BJ (cell line): ENCODE data around the gene OOEP. TPM values are rescaled to one million over a fixed set of nuclear protein-coding genes. Genes with fewer than 3 reads are reported as not detected.

ENCODE experiments used
- CTCF ChIA-PET: fragments of 350-600 bp; formaldehyde crosslinking; extraction: SDS; loops from one replicate; lab custom pipeline; 2021; ENCODE audit warnings: antibody characterized with exemption, inconsistent platforms; lab: Yijun Ruan, JAX
- POLR2A ChIA-PET: fragments of 300-600 bp; sonication (Branson Sonifier 250); formaldehyde crosslinking; extraction: SDS; loops from one replicate; lab custom pipeline; 2021; ENCODE audit warnings: antibody characterized with exemption; lab: Charles Lee
- DNase-seq: peaks from one replicate; pipeline ENCODE4 v3.0.0-alpha.2; 2011; ENCODE audit warnings: low read depth
- H3K27me3 ChIP-seq: 2 replicates; pipeline ENCODE4 v1.6.0; 2011; ENCODE audit warnings: low read length; ENCODE audit not compliant: control insufficient read depth, insufficient read depth
- H3K36me3 ChIP-seq: 2 replicates; pipeline ENCODE4 v1.5.1; 2011; ENCODE audit warnings: low read length; ENCODE audit not compliant: control insufficient read depth, insufficient read depth
- H3K4me3 ChIP-seq: 2 replicates; pipeline ENCODE4 v1.5.1; 2011; ENCODE audit warnings: low read depth, mild to moderate bottlenecking, control low read depth, low read length
- CTCF ChIP-seq: IDR thresholded peaks from 2 replicates; pipeline ENCODE4 v1.5.1; 2011; ENCODE audit warnings: low read depth, mild to moderate bottlenecking, control low read depth, inconsistent platforms, low read length, moderate library complexity; ENCODE audit not compliant: insufficient read depth
- polyA plus RNA-seq: library from polyadenylated mRNA; depleted of rRNA; stranded (reverse); fragments of >200 nt; gene quantifications from 2 replicates; pipeline ENCODE4 v1.2.3, GENCODE V29; 2011

OOEP gene
- polyA plus RNA-seq, 1 experiment: not detected

- TF ChIP-seq CTCF: no peak
- no peak overlapping the region for H3K4me3 ChIP-seq
- CTCF ChIA-PET: interaction anchor here (3.0 kb wide), 1 partner anchor 11 kb away, joined by 18 read pairs; no protein-coding TSS in a partner anchor
- POLR2A ChIA-PET: interaction anchor here (0.6 to 0.7 kb wide), 2 partner anchors 567 to 763 kb away, joined by 3 to 4 read pairs; no protein-coding TSS in a partner anchor
- DNase-seq: no peak
- H3K27me3 ChIP-seq: no peaks in the 10 kb centered on the region
- H3K36me3 ChIP-seq: no peaks in the 10 kb centered on the region
These were observed 7.5 kb upstream of the OOEP start for GRCh38 chr6:73377225-73377624.

GRCh38 chr6:73375216-73375615 is 5.5 kb upstream of the OOEP start:
- no peak for DNase-seq
- Histone ChIP-seq H3K36me3 (no peaks in the 10 kb centered on the region), H3K27me3 (no peaks in the 10 kb centered on the region), H3K4me3 (no peak overlapping the region)
- TF ChIP-seq CTCF: no peak
- CTCF ChIA-PET: interaction anchor here (1.3 kb wide), 1 partner anchor 14 kb away, joined by 6 read pairs; no protein-coding TSS in a partner anchor
- POLR2A ChIA-PET: no interaction called here

GRCh38 chr6:73372516-73372915 is 2.8 kb upstream of the OOEP start:
- H3K4me3 ChIP-seq: no peak overlapping the region
- CTCF ChIA-PET: no interaction called here

GRCh38 chr6:73371984-73372383 is 2.3 kb upstream of the OOEP start:
- no peak overlapping the region for H3K4me3 ChIP-seq
- no peaks in the 10 kb centered on the region for H3K36me3 ChIP-seq
- POLR2A ChIA-PET: no interaction called here
- peaks cover 2% of the 10 kb centered on the region; the same call in 1 of the 2 replicates for H3K27me3 ChIP-seq
- DNase-seq: no peak
- CTCF ChIA-PET: no interaction called here
- TF ChIP-seq CTCF: no peak

More at GRCh38 chr6:73372516-73372915, 2.8 kb upstream of the OOEP start:
- no peak for DNase-seq
- POLR2A ChIA-PET: no interaction called here
- no peak for TF ChIP-seq CTCF
- Histone ChIP-seq H3K27me3 (peaks cover 2% of the 10 kb centered on the region; the same call in 1 of the 2 replicates), H3K36me3 (no peaks in the 10 kb centered on the region)

- DNase-seq: no peak
- CTCF ChIA-PET: interaction anchor here (2.8 kb wide), 1 partner anchor 19 kb away, joined by 10 read pairs; no protein-coding TSS in a partner anchor
- no peaks in the 10 kb centered on the region for H3K36me3 ChIP-seq
- H3K4me3 ChIP-seq: no peak overlapping the region
- POLR2A ChIA-PET: no interaction called here
- TF ChIP-seq CTCF: no peak
- H3K27me3 ChIP-seq: peaks cover 2% of the 10 kb centered on the region; the same call in 1 of the 2 replicates
These were observed 540 bp downstream of the OOEP start for GRCh38 chr6:73369157-73369556.
